ENCODE results near the gene NRAP. TPM values are rescaled to one million over a fixed set of nuclear protein-coding genes. Genes with fewer than 3 reads are reported as not detected.

NRAP gene
- total RNA-seq, 1 experiment from 2014 or later = not detected

DNA sequence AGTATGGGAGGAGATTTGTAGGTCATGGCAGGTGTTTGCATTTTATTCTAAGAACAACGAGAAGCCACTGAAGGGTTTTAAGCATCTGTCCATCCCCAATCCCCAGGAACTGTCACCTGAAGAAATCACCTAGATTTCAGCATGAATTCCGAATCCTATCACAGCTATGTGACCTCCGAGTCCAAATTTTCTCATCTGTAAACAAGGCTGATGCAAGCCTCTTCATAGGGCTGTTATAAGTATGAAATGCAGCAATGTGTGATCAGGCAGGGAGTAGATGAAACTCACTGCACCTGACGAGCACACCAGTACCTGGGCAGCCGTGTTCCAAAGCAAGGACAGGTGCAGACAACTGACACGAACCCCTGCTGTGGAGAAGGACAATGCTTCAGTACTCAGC lies 97.0 kb downstream of the NRAP start:
- Histone ChIP-seq H3K14ac (ENCODE audit: insufficient read depth, low read length) (no peak overlapping the region), H2BK120ac (ENCODE audit: low read depth, low read length, poor library complexity, severe bottlenecking) (no peak overlapping the region), H2AFZ (ENCODE audit: low read length) (no peak overlapping the region), H3K79me1 (ENCODE audit: insufficient read depth, low read depth, low read length, poor library complexity, severe bottlenecking) (no peaks in the 10 kb centered on the region), H3K4ac (ENCODE audit: low read depth, low read length) (no peak overlapping the region), H4K8ac (replicated peaks; ENCODE audit: insufficient read length, low read depth, low read length) (no peak overlapping the region), H3K79me2 (ENCODE audit: insufficient read depth, low read length) (no peaks in the 10 kb centered on the region), H4K5ac (ENCODE audit: insufficient read length, low read depth, low read length) (no peak overlapping the region), H4K20me1 (ENCODE audit: control insufficient read depth, insufficient read depth, insufficient read length) (no peaks in the 10 kb centered on the region), H3K27ac (ENCODE audit: insufficient read length, low read depth, low read length) (no peak overlapping the region), H2AK5ac (ENCODE audit: insufficient read length, low read length) (no peak overlapping the region), H3K56ac (ENCODE audit: insufficient read length, low read depth, low read length) (no peak overlapping the region), H3K18ac (ENCODE audit: insufficient read length, low read depth, low read length) (no peak overlapping the region), H3K9ac (ENCODE audit: extremely low read depth, insufficient read length, low read length) (no peak overlapping the region), H2BK12ac (ENCODE audit: insufficient read length, low read depth, low read length) (no peak overlapping the region), H3K4me2 (ENCODE audit: insufficient read depth, insufficient read length, low read length) (no peak overlapping the region), H3K9me3 (ENCODE audit: control insufficient read depth, low read depth, low read length) (no peaks in the 10 kb centered on the region), H2BK15ac (ENCODE audit: low read depth, low read length) (no peak overlapping the region), H2BK5ac (ENCODE audit: insufficient read length, low read length) (no peak overlapping the region), H3K4me1 (ENCODE audit: insufficient read depth, low read length) (no peaks in the 10 kb centered on the region), H3K23ac (ENCODE audit: insufficient read length, low read depth, low read length) (no peak overlapping the region), H3K27me3 (ENCODE audit: insufficient read depth, low read length) (peaks cover 13% of the 10 kb centered on the region), H4K91ac (ENCODE audit: insufficient read length, low read depth, low read length) (no peak overlapping the region), H3T11ph (ENCODE audit: low read length) (no peak overlapping the region), H2BK20ac (ENCODE audit: low read depth, low read length, poor library complexity, severe bottlenecking) (no peak overlapping the region), H3K23me2 (ENCODE audit: insufficient read length, low read depth, low read length, poor library complexity, severe bottlenecking) (peaks cover 4% of the 10 kb centered on the region)
- H3K36me3 Mint-ChIP-seq (ENCODE audit: insufficient read depth in 1 of 3, low read depth in 3 of 3) = no peaks in the 10 kb centered on the region; a peak in 1 of 7 replicates
- DNase-seq = no peak
- WGBS (ENCODE audit: extremely low coverage, insufficient read length, low lambda C conversion rate) = no CpG with 5 or more reads among the region's 6 CpGs
- peaks cover 84% of the 10 kb centered on the region for H3K27me3 Mint-ChIP-seq (ENCODE audit: low read depth)
- H3K4me1 Mint-ChIP-seq = peaks cover 23 to 41% of the 10 kb centered on the region in 2 experiments
- TF ChIP-seq, protein P1, sequence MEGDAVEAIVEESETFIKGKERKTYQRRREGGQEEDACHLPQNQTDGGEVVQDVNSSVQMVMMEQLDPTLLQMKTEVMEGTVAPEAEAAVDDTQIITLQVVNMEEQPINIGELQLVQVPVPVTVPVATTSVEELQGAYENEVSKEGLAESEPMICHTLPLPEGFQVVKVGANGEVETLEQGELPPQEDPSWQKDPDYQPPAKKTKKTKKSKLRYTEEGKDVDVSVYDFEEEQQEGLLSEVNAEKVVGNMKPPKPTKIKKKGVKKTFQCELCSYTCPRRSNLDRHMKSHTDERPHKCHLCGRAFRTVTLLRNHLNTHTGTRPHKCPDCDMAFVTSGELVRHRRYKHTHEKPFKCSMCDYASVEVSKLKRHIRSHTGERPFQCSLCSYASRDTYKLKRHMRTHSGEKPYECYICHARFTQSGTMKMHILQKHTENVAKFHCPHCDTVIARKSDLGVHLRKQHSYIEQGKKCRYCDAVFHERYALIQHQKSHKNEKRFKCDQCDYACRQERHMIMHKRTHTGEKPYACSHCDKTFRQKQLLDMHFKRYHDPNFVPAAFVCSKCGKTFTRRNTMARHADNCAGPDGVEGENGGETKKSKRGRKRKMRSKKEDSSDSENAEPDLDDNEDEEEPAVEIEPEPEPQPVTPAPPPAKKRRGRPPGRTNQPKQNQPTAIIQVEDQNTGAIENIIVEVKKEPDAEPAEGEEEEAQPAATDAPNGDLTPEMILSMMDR (conservative IDR thresholded peaks at IDR 0.05) = no peak
- no peak overlapping the region for H3K27ac Mint-ChIP-seq
- no peaks in the 10 kb centered on the region; a peak in 1 of 5 replicates for H3K9me3 Mint-ChIP-seq
- H3K4me3 Mint-ChIP-seq = no peak overlapping the region

Measured in H9 (cell line).